DOHH2 (cell line): Measurements from ENCODE around the gene TUBB4A.

Experiments
- EZH2phosphoT487 ChIP-seq: fragments of 200-600 bp; sonication (generic); IDR thresholded peaks from 2 replicates; pipeline ENCODE4 v1.6.1; 2017; ENCODE audit warnings: borderline replicate concordance, mild to moderate bottlenecking, antibody characterized with exemption, low read length, moderate library complexity, mixed read lengths
- TF ChIP-seq, protein P1 (sequence below): fragments of 200-600 bp; sonication (generic); IDR thresholded peaks from one replicate; pipeline ENCODE4 v1.5.1; 2014; ENCODE audit warnings: antibody characterized with exemption, mild to moderate bottlenecking, low read depth, low read length; ENCODE audit not compliant: poor library complexity, severe bottlenecking

DNA sequence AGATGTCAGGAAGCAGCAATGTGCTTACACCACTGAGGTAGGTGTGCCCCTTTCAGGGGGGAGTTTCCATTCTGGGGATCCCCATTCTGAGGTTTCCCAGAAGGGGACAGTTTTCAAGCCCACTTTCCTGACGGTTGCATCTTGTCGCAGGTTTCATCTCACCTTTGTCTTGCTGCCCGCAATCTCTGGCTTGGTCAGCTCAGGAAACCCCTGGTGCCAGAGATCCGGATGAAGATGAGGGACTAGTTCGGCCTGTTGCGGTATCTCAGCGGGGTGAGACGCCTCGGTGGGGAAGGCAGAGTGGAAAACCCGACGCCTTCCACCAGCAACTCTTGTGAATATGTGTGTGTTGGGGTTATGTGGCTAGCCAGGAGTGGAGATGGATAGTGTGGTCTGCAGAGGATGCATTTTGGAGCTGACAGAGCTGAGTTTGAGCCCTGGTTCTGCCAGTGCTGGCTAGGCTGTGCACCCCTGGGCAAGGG is 41.8 kb upstream of the TUBB4A start:
- TF ChIP-seq, protein P1, sequence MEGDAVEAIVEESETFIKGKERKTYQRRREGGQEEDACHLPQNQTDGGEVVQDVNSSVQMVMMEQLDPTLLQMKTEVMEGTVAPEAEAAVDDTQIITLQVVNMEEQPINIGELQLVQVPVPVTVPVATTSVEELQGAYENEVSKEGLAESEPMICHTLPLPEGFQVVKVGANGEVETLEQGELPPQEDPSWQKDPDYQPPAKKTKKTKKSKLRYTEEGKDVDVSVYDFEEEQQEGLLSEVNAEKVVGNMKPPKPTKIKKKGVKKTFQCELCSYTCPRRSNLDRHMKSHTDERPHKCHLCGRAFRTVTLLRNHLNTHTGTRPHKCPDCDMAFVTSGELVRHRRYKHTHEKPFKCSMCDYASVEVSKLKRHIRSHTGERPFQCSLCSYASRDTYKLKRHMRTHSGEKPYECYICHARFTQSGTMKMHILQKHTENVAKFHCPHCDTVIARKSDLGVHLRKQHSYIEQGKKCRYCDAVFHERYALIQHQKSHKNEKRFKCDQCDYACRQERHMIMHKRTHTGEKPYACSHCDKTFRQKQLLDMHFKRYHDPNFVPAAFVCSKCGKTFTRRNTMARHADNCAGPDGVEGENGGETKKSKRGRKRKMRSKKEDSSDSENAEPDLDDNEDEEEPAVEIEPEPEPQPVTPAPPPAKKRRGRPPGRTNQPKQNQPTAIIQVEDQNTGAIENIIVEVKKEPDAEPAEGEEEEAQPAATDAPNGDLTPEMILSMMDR, result no peak
- TF ChIP-seq EZH2phosphoT487, result no peak
